Astrocyte (in vitro differentiated cells and primary cell): ENCODE results near the gene SLC39A7. TPM values are rescaled to one million over a fixed set of nuclear protein-coding genes. Genes with fewer than 3 reads are reported as not detected.

Experiments used
- DNase-seq: peaks from one replicate; pipeline ENCODE4 v3.0.0-alpha.2; 2010; ENCODE audit warnings: low read depth
- FAIRE-seq: peaks from 2 replicates; lab custom pipeline; 2011; peaks lifted over from hg19 to GRCh38; lab: Jason Lieb, UNC
- H2AFZ ChIP-seq: 2 replicates; pipeline ENCODE4 v1.6.0; 2012; ENCODE audit warnings: low read depth, low read length, inconsistent platforms
- H3K27ac ChIP-seq: 2 replicates; pipeline ENCODE4 v1.5.1; 2011; ENCODE audit warnings: low read depth, low read length, inconsistent platforms
- H3K27me3 ChIP-seq: 2 replicates; pipeline ENCODE4 v1.6.0; 2011; ENCODE audit warnings: low read length, inconsistent platforms; ENCODE audit not compliant: insufficient read depth
- H3K36me3 ChIP-seq: 2 replicates; pipeline ENCODE4 v1.5.1; 2011; ENCODE audit warnings: low read length, inconsistent platforms; ENCODE audit not compliant: insufficient read depth
- H3K4me1 ChIP-seq: 2 replicates; pipeline ENCODE4 v1.5.1; 2011; ENCODE audit warnings: low read length, inconsistent platforms; ENCODE audit not compliant: insufficient read depth
- H3K4me2 ChIP-seq: 2 replicates; pipeline ENCODE4 v1.6.0; 2012; ENCODE audit warnings: low read length, inconsistent platforms
- H3K4me3 ChIP-seq: 2 replicates; pipeline ENCODE4 v1.5.1; 2011; ENCODE audit warnings: low read depth, mild to moderate bottlenecking, low read length, inconsistent platforms; ENCODE audit not compliant: insufficient read depth
- H3K79me2 ChIP-seq: 2 replicates; pipeline ENCODE4 v1.6.0; 2012; ENCODE audit warnings: mild to moderate bottlenecking, low read length, inconsistent platforms; ENCODE audit not compliant: insufficient read depth
- H3K9ac ChIP-seq: 2 replicates; pipeline ENCODE4 v1.6.0; 2012; ENCODE audit warnings: mild to moderate bottlenecking, low read length, inconsistent platforms
- H3K9me3 ChIP-seq: 2 replicates; pipeline ENCODE4 v1.5.1; 2012; ENCODE audit warnings: low read depth, mild to moderate bottlenecking, low read length, inconsistent platforms; ENCODE audit not compliant: insufficient read depth
- H4K20me1 ChIP-seq: 2 replicates; pipeline ENCODE4 v1.6.0; 2012; ENCODE audit warnings: low read length, inconsistent platforms; ENCODE audit not compliant: insufficient read depth
- H3K27ac Mint-ChIP-seq: one replicate; pipeline ENCODE4 v1.8.0; 2021; ENCODE audit warnings: mild to moderate bottlenecking, mixed read lengths; ENCODE audit not compliant: unreplicated experiment
- H3K27me3 Mint-ChIP-seq: one replicate; pipeline ENCODE4 v1.8.0; 2021; ENCODE audit warnings: low read depth, mixed read lengths; ENCODE audit not compliant: unreplicated experiment
- H3K36me3 Mint-ChIP-seq: one replicate; pipeline ENCODE4 v1.8.0; 2021; ENCODE audit warnings: low read depth, mixed read lengths; ENCODE audit not compliant: unreplicated experiment
- H3K4me1 Mint-ChIP-seq: one replicate; pipeline ENCODE4 v1.8.0; 2021; ENCODE audit warnings: low read depth, mixed read lengths; ENCODE audit not compliant: unreplicated experiment
- H3K4me3 Mint-ChIP-seq: one replicate; pipeline ENCODE4 v1.8.0; 2021; ENCODE audit warnings: mild to moderate bottlenecking, moderate library complexity, mixed read lengths; ENCODE audit not compliant: unreplicated experiment
- H3K9me3 Mint-ChIP-seq: one replicate; pipeline ENCODE4 v1.8.0; 2021; ENCODE audit warnings: mild to moderate bottlenecking, mixed read lengths; ENCODE audit not compliant: unreplicated experiment
- EZH2 ChIP-seq: IDR thresholded peaks from 2 replicates; pipeline ENCODE4 v1.6.1; 2012; ENCODE audit warnings: mild to moderate bottlenecking, low read length, inconsistent platforms; ENCODE audit not compliant: insufficient read depth
- total RNA-seq: library from RNA; stranded (reverse); gene quantifications from 2 replicates; pipeline ENCODE4 v1.2.1, GENCODE V29; 2021
- TF ChIP-seq, protein P1 (sequence below): IDR thresholded peaks from 2 replicates; pipeline ENCODE4 v1.5.1; 2011; ENCODE audit warnings: low read depth, mild to moderate bottlenecking, inconsistent platforms, low read length, moderate library complexity; ENCODE audit not compliant: insufficient read depth

Gene SLC39A7
- total RNA-seq, 1 donor from 2014 or later, result 150 TPM

DNA sequence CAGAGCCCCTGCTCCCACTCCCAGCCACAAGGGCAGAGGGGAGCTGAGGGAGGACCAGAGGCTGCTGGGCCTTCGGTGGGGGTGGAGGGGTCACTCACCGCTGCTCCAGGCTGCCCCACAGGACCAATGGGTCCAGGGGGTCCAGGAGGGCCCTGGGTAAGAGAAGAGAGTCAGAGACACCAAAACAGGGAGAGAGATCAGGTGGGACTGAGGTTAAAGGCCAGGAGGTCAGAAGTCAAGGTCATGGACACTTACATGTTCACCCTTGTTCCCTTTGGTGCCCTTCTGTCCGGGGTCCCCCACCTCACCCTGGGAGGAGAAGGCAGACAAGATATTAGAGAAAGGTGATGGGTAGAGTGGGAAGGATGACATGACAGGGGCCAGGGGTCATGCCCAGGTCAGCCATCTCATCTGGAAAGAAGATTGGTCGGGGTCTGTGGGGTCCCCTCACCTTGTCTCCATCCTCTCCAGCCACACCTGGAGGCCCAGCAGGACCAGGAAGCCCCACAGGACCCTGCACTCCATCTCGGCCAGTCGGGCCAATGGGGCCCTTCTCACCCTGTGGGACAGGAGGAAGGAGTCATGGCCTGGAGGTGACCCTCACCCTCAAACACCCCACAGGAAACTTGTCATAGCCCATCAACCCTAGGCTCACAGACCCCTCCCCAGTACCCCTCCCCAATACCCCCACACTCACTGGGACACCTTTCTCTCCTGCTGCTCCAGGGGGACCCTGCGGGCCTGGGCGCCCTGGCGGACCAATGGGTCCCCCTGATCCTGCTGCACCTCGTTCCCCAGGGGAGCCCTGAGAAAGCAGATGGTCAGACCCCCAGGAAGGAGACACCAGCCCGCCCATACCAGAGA, 29.4 kb upstream of the SLC39A7 start:
- Mint-ChIP-seq H3K27me3 (peaks cover 48% of the 10 kb centered on the region), H3K36me3 (peaks cover under 1% of the 10 kb centered on the region), H3K4me1 (no peaks in the 10 kb centered on the region), H3K9me3 (no peaks in the 10 kb centered on the region), H3K4me3 (no peak overlapping the region), H3K27ac (no peak overlapping the region)
- Histone ChIP-seq H4K20me1 (no peaks in the 10 kb centered on the region), H3K4me3 (no peak overlapping the region), H2AFZ (no peak overlapping the region), H3K27ac (no peak overlapping the region), H3K36me3 (no peaks in the 10 kb centered on the region), H3K9me3 (no peaks in the 10 kb centered on the region), H3K79me2 (no peaks in the 10 kb centered on the region), H3K4me1 (no peaks in the 10 kb centered on the region), H3K9ac (no peak overlapping the region), H3K27me3 (no peaks in the 10 kb centered on the region), H3K4me2 (no peak overlapping the region)
- TF ChIP-seq, protein P1, sequence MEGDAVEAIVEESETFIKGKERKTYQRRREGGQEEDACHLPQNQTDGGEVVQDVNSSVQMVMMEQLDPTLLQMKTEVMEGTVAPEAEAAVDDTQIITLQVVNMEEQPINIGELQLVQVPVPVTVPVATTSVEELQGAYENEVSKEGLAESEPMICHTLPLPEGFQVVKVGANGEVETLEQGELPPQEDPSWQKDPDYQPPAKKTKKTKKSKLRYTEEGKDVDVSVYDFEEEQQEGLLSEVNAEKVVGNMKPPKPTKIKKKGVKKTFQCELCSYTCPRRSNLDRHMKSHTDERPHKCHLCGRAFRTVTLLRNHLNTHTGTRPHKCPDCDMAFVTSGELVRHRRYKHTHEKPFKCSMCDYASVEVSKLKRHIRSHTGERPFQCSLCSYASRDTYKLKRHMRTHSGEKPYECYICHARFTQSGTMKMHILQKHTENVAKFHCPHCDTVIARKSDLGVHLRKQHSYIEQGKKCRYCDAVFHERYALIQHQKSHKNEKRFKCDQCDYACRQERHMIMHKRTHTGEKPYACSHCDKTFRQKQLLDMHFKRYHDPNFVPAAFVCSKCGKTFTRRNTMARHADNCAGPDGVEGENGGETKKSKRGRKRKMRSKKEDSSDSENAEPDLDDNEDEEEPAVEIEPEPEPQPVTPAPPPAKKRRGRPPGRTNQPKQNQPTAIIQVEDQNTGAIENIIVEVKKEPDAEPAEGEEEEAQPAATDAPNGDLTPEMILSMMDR, result no peak
- no peak for TF ChIP-seq EZH2
- DNase-seq (no peak), FAIRE-seq (no peak)

DNA sequence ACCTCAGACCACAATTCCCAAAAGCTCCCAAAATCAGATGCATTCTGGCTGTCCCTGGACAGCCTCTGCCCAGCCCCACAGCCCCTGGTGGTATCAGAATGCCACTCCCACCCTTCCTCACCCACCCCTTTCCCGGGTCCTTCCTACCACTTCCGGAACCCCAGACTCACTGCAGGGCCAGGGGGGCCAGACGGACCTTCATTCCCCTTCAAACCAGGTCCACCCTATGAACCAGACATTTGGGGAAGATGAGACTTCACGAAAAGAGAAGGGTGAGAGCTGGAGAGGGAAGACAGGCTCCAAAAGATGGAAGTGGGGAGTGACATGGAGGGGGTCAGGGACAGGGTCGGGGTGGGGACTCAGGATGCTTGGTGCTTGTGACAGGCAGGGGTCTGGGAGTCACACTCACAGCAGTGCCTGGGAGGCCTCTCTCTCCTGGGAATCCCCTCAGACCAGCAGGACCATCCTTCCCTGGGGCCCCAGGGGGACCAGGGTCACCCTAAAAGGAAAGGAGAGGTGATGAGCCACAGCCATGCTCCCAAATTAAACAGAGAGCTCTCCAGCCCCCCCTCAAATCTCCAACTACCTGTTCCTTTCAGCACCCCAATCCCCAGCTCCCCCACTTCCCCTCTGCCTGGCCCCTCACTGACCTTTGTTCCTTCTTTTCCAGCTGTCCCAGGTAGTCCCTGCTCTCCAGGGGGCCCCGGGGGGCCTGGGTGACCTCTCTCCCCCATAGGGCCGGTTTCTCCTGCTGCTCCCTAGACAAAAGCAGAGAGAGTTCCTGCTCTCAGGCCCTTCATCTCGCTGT, 28.6 kb upstream of the SLC39A7 start:
- no peak overlapping the region for H3K4me3 Mint-ChIP-seq
- H4K20me1 ChIP-seq, result no peaks in the 10 kb centered on the region
- no peak overlapping the region for H3K9ac ChIP-seq
- H3K4me3 ChIP-seq, result no peak overlapping the region
- DNase-seq (no peak), FAIRE-seq (no peak)
- H3K9me3 ChIP-seq, result no peaks in the 10 kb centered on the region
- no peak overlapping the region for H3K4me2 ChIP-seq
- no peaks in the 10 kb centered on the region for H3K9me3 Mint-ChIP-seq
- no peaks in the 10 kb centered on the region for H3K79me2 ChIP-seq
- no peak for TF ChIP-seq EZH2
- TF ChIP-seq, protein P1, result no peak
- H3K4me1 ChIP-seq, result no peaks in the 10 kb centered on the region
- H3K36me3 Mint-ChIP-seq, result peaks cover 4% of the 10 kb centered on the region
- peaks cover 48% of the 10 kb centered on the region for H3K27me3 Mint-ChIP-seq
- H3K27me3 ChIP-seq, result no peaks in the 10 kb centered on the region
- no peak overlapping the region for H3K27ac Mint-ChIP-seq
- no peaks in the 10 kb centered on the region for H3K4me1 Mint-ChIP-seq
- no peaks in the 10 kb centered on the region for H3K36me3 ChIP-seq
- H2AFZ ChIP-seq, result no peak overlapping the region
- H3K27ac ChIP-seq, result no peak overlapping the region
